HG03159 (cell line): ENCODE measurements around the gene RNU5B-1.
"Not testable (repeated sequence)": the region's sequence is repeated elsewhere in the genome, so short reads cannot be mapped to it uniquely, and the experiment has no call there.

ENCODE experiments used
- ATAC-seq: cut with Tn5 transposase; IDR thresholded peaks from one replicate; pipeline ENCODE4 v1.9.1; 2021; ENCODE audit warnings: mild to moderate bottlenecking, moderate library complexity; ENCODE audit not compliant: unreplicated experiment

The RNU5B-1 gene

DNA sequence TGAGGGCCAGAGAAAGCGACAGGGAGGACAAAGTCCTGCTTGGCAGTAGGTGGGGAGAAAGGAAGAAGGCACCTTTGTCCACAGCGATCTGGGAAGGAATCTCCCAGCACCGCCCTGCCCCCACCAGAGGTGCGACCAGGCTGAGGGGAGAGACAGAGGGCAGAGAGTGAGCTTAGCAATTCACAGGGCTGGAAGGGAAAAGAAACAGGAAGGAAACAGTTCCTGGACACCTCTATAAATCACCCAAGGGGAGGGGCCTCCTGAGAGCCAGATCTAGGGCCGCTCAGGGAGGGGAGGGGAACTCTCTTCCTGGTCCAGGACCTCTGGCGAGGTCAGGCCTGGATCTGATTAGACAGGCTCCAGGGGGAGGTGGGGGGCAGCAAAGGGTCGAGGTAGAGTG, 35.4 kb downstream of the RNU5B-1 start:
- ATAC-seq = no peak

DNA sequence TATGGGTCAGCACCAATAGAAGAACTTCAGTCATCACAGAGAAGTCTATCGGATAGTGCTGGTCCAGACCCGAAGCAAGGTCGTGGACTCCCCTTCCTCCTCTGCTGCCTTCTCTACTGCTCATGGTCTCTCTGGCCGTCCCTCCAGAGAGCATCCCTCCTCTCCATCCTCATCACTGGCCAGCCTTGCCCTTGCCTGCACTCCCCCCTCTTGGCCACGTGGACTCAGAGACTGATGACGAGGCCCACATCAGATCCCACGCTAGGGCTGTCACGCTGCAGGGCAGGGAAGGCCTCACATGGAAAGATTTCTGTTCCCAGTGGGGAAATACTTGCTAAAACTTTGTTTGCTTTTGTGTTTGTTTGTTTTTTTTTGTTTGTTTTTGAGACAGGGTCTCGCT, 38.0 kb downstream of the RNU5B-1 start:
- no peak for ATAC-seq

DNA sequence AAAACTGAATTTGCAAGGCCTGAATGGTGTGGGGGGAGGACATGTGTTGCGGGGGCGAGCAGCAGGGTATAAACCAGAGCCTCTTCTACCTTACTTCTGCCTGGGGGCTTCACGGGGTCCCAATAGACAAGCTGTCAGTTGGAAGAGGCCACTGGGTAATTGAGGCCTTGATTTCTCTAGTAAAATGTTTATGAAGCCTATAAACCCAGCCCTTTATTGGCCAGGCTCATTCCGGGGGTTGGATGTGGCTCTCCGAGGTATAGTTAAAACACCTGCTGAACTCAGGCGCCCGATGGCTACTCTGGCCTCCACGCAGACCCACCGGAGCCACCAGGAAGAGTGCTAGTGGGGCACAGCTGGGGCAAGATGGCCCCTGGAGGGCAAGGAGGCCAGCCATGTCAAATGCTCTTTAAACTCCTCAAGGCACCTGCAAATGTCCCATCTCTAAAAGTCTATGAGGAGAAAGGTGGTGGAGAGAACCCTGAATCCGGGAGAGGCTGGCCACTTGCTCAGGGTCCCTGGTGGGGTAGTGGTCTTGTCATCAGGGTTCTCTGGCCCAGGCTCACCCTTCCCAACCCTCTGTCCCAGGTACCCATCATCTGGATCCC, 39.0 kb downstream of the RNU5B-1 start:
- no peak for ATAC-seq

DNA sequence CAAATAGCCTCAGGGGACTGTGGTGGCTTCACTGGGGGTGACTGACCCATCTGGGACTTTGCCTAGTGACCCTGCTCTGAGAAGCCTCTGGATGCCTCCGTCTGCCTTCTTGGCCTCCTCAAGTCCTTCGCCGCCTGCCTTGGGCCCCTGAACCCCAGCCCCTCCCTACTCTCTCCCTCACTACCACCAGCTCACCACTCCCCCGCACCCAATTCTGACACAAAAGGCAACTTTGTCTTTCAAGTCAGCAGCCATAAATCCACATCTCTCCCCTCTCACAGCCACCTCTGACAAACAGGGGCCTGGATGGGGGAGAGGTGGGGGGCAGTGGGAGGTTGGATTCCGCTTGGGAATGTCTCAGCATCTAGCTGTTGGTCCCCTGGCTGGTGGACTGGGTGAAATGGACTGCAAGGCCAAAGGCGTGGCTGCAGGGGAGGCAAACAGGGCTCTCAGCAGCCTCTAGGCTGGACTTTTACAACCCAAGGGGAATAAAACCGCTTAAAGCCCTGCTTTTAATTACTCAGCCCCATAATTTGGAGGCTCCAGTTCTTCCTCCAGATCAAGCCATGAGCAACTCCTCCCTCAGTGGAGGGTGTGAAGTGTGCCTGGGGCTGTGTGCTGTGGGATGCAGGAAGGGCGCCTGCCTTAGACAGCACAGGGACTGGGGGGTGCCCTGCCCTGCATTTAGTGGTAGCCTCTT, 39.9 kb downstream of the RNU5B-1 start:
- no peak for ATAC-seq

DNA sequence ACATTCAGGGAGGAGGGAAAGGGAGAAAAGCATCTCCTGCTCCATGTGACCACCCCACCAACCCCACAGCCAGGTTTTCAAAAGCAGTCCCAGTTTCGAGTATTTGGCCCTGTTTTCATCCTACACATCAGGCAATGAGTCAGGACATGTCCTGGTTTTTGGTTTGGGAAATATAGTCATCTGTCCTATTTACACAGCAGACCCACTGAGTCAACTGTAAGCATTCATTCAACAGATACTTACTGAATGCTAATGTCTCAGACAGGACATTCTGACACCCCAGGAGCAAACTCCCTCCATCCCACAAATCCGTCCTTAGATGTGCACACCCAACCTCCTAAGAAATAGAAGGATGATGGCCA, 40.4 kb downstream of the RNU5B-1 start:
- ATAC-seq = no peak

DNA sequence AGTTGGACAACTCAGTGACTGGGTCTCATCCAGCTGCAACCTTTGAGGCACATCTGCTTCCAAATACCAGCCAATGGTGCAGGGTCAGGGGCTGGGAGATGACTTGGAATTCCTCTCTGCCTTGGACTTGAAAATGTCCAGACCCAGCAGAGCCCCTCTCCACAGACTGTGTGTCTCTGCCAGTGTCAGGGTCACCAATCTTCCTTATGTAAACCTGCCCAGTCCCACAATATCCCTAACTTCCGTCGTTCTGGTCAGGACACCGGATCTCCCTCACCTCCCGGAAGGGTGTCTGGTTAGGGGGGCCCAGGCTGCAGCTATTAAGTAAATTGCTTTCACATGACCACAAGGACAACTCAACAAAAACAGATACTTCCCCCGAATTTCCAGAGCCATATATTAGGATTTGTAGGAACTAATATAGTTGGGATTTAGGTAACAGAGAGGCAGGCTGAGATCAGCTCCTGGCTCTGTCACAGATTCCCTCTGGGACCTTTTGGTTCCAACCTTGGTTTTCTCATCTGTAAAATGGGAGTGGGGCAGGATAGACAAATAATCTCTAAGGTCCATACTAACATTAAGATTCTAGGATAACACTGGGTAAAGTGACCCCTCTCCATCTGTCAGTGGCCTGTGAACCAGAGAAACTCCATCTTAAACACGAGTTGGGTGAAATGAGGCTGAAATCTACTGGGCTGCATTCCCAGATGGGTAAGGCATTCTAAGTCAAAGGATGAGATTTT, 42.5 kb downstream of the RNU5B-1 start:
- ATAC-seq = no peak

DNA sequence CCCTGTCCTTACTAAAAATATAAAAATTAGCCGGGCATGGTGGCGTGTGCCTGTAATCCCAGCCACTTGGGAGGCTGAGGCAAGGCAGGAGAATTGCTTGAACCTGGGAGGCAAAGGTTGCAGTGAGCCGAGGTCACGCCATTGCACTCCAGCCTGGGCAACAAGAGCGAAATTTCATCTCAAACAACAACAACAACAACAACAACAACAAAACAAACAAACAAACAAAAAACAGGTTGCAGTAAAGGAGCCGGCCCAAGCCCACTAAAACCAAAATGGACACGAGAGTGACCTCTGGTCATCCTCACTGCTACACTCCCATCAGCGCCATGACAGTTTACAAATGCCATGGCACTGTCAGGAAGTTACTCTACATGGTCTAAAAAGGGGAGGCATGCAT, 43.3 kb downstream of the RNU5B-1 start:
- not testable (repeated sequence) for ATAC-seq

DNA sequence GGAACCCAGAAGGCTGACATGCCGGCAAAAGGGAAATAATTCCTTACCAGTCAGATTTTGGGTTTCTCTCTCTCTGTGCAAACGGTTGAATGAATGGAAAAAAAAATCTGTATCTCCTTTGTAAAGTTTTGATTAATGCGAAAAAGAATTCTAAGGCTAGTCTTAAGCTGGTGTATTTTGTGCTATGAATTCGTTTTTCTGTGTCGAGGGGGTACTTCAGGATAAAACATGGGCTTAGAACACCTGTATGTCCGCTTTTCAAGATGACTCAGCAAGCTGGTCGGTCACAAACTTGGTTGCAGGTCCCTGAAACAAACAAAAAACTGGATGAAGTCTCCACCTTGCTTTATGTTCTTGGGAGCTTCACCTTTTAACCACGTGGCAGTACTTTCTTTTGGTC, 44.9 kb downstream of the RNU5B-1 start:
- no peak for ATAC-seq

DNA sequence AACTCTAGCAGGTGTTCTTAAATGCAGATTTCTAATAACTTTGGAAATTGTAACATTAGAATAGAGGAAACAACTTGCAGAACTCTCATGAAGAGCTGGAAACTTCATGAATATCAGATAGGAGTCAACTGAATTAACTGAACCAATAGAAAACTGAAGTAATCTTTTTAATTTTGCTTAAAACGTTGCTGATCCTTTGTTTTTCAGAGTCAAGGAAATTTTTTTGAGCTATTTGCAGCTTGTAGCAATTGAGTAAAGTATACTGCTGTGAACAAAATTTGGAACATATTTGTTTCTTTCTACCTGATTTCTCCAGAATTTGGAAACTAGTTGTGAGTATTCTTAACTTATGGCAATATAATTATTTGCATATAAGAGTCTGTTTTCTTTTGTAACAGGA, 47.5 kb downstream of the RNU5B-1 start:
- ATAC-seq = not testable (repeated sequence)
